Measurements from ENCODE around the gene EN1. TPM values are rescaled to one million over a fixed set of nuclear protein-coding genes. Genes with fewer than 3 reads are reported as not detected.
A peak's percentile ranks its signal among the peaks of the same experiment; 100 is the strongest.

Gene EN1
- total and polyA plus RNA-seq, 2 experiments from 2014 or later, result 0.43 to 1.3 TPM

GRCh38 chr2:118848381-118849225 is 1.2 kb upstream of the EN1 start:
- Histone ChIP-seq H3K27me3 (peaks cover 96% of the 10 kb centered on the region), H3K79me2 (no peaks in the 10 kb centered on the region), H3K36me3 (replicated peaks; ENCODE audit: insufficient read depth, low read depth) (no peaks in the 10 kb centered on the region), H3K9me2 (replicated peaks; ENCODE audit: insufficient read depth) (no peaks in the 10 kb centered on the region), H2AFZ (no peak overlapping the region), H3K4me3 (no peak overlapping the region), H3K27ac (no peak overlapping the region), H3K4me2 (peak overlapping the region; percentile 75), H4K20me1 (ENCODE audit: insufficient read depth, poor library complexity, severe bottlenecking) (no peaks in the 10 kb centered on the region), H3K9me3 (ENCODE audit: low read depth) (no peaks in the 10 kb centered on the region), H3K4me1 (ENCODE audit: insufficient read depth) (peaks cover 12% of the 10 kb centered on the region)
- TF ChIP-seq EZH2 (IDR thresholded peaks at IDR 0.05; ENCODE audit: borderline replicate concordance), result peak; percentile 45
- peak; percentile 58 for TF ChIP-seq EZH2phosphoT487 (IDR thresholded peaks at IDR 0.05; ENCODE audit: low read depth, severe bottlenecking, unreplicated experiment)
- TF ChIP-seq CTCF (IDR thresholded peaks at IDR 0.05; ENCODE audit: poor library complexity), result no peak
- DNase-seq (ENCODE audit: low spot score), result no peak
- WGBS (ENCODE audit: low lambda C conversion rate, missing lambda C conversion rate), result 8% methylated on average over 45 of the region's 46 CpGs

GRCh38 chr2:118847762-118848172 is 319 bp upstream of the EN1 start:
- Histone ChIP-seq H3K27me3 (peaks cover 95% of the 10 kb centered on the region), H4K20me1 (ENCODE audit: insufficient read depth, poor library complexity, severe bottlenecking) (no peaks in the 10 kb centered on the region), H3K27ac (no peak overlapping the region), H3K36me3 (replicated peaks; ENCODE audit: insufficient read depth, low read depth) (no peaks in the 10 kb centered on the region), H3K4me3 (no peak overlapping the region), H3K9me3 (ENCODE audit: low read depth) (no peaks in the 10 kb centered on the region), H3K4me1 (ENCODE audit: insufficient read depth) (peaks cover 14% of the 10 kb centered on the region), H2AFZ (no peak overlapping the region), H3K9me2 (replicated peaks; ENCODE audit: insufficient read depth) (no peaks in the 10 kb centered on the region), H3K79me2 (no peaks in the 10 kb centered on the region), H3K4me2 (peak overlapping the region; percentile 75)
- peak; percentile 51 for DNase-seq (ENCODE audit: low spot score)
- TF ChIP-seq EZH2 (IDR thresholded peaks at IDR 0.05; ENCODE audit: borderline replicate concordance) (peak; percentile 1), EZH2phosphoT487 (IDR thresholded peaks at IDR 0.05; ENCODE audit: low read depth, severe bottlenecking, unreplicated experiment) (no peak)
- 2% methylated on average over 23 of the region's 35 CpGs for WGBS (ENCODE audit: low lambda C conversion rate, missing lambda C conversion rate)

DNA sequence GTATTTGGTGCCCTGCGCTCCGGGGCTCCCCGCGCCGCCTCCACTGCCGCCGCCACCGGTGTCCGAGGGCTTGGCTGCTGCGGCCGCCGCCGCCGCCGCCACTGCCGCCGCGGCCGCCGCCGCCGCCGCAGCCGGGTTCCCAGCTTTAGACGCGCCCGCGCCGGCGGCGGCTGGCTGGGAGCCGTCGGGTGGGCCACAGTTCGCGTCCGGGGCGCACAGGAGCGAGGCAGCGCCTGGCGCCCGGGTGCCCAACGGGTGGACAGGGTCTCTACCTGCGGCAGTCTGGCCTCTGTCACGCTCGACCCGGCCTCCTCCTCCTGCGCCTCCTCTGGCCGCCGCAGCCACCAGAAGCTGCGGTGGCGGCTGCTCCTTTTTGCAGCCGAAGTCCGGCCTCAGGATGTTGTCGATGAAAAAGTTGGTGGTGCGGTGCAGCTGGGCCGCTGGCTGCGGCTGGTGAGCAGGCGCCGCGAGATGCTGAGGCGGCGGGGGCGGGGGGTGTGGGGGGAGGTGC is 951 bp downstream of the EN1 start:
- Histone ChIP-seq H4K20me1 (ENCODE audit: insufficient read depth, poor library complexity, severe bottlenecking) (no peaks in the 10 kb centered on the region), H3K4me3 (no peak overlapping the region), H3K9me3 (ENCODE audit: low read depth) (no peaks in the 10 kb centered on the region), H3K4me1 (ENCODE audit: insufficient read depth) (peaks cover 20% of the 10 kb centered on the region), H3K9me2 (replicated peaks; ENCODE audit: insufficient read depth) (no peaks in the 10 kb centered on the region), H3K27ac (no peak overlapping the region), H3K27me3 (peaks cover 95% of the 10 kb centered on the region), H2AFZ (no peak overlapping the region), H3K36me3 (replicated peaks; ENCODE audit: insufficient read depth, low read depth) (no peaks in the 10 kb centered on the region), H3K79me2 (no peaks in the 10 kb centered on the region), H3K4me2 (peak overlapping the region; percentile 75)
- TF ChIP-seq CTCF (IDR thresholded peaks at IDR 0.05; ENCODE audit: poor library complexity) (no peak), EZH2phosphoT487 (IDR thresholded peaks at IDR 0.05; ENCODE audit: low read depth, severe bottlenecking, unreplicated experiment) (no peak), EZH2 (IDR thresholded peaks at IDR 0.05; ENCODE audit: borderline replicate concordance) (no peak)
- 2% methylated on average over 50 of the region's 63 CpGs for WGBS (ENCODE audit: low lambda C conversion rate, missing lambda C conversion rate)
- no peak for DNase-seq (ENCODE audit: low spot score)

All from hepatocyte (in vitro differentiated cells).